ENCODE results near the gene SIX2.

Gene SIX2

DNA sequence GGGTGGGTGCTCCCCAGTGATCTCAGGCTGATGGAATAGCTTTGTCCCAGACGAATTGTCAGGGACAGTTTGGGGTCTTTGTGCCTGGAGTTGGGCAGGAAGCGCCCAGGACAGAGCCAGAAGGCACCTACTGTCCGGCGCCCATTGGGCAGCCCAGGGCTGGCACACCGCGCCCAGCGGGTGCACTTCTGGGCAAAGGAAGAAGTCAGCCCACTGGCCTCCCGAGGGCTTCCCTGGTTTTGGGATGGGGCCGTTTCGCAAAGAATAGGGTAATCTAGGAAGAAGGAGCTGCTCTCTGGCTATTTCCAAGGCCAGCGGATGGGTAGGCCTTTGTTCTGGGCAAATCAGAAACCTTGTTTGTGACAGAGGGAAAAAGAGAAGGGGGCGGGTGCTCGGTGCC is 3.5 kb upstream of the SIX2 start:
- TF ChIP-seq, protein P1, sequence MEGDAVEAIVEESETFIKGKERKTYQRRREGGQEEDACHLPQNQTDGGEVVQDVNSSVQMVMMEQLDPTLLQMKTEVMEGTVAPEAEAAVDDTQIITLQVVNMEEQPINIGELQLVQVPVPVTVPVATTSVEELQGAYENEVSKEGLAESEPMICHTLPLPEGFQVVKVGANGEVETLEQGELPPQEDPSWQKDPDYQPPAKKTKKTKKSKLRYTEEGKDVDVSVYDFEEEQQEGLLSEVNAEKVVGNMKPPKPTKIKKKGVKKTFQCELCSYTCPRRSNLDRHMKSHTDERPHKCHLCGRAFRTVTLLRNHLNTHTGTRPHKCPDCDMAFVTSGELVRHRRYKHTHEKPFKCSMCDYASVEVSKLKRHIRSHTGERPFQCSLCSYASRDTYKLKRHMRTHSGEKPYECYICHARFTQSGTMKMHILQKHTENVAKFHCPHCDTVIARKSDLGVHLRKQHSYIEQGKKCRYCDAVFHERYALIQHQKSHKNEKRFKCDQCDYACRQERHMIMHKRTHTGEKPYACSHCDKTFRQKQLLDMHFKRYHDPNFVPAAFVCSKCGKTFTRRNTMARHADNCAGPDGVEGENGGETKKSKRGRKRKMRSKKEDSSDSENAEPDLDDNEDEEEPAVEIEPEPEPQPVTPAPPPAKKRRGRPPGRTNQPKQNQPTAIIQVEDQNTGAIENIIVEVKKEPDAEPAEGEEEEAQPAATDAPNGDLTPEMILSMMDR (IDR thresholded peaks at IDR 0.05; ENCODE audit: insufficient read depth, low read depth, low read length, missing control alignments): no peak
- H3K4me3 ChIP-seq (ENCODE audit: low read depth, low read length): no peak overlapping the region
- DNase-seq (ENCODE audit: low read depth): no peak

DNA sequence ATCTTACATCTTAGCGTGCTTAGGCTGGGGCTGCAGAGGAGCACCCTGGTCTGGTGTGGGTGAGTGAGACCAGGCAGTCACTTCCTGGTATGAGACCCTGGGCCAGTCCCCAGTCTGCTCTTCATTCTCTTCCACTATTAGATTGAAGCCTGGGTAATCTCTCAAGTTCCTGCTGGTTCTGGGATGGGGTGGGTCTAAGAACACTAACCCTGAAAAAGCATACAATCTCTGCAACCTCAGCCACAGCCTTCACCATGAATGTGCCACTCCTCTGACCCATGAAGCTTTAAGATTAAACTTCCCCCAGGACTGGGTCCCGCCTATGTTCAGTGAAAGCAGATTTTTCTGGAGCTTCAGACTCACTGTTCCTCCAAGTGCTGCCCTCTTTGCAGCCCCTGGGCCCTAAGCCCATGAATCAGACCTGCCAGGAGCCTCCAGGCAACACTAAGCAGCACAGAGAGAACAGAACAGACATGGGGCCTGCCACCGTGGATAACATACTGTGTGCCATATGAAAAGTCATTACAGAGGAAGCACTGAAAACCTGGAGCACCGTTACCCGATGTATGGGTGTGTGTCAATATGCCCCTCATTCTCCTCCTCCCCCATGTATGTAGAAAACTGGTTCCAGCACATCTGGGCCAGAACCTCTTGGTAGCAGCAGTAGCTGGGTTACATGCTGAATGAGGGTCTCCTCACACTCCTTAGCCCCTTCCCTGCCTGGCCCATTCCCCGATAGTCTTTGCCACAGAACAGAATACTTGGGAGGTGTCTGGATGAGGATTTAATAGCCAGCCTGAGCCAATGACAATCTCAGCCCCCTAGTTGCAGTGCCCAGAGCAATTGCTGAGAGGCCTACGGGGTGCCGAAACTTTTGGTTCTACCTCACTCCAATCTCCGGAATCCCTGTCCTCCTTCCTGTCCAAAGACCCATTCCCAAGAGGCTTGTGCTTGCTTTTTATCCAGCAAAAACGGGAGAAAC is 2.7 kb upstream of the SIX2 start:
- H3K4me3 ChIP-seq (ENCODE audit: low read depth, low read length): no peak overlapping the region
- TF ChIP-seq, protein P1 (IDR thresholded peaks at IDR 0.05; ENCODE audit: insufficient read depth, low read depth, low read length, missing control alignments): no peak
- DNase-seq (ENCODE audit: low read depth): no peak

DNA sequence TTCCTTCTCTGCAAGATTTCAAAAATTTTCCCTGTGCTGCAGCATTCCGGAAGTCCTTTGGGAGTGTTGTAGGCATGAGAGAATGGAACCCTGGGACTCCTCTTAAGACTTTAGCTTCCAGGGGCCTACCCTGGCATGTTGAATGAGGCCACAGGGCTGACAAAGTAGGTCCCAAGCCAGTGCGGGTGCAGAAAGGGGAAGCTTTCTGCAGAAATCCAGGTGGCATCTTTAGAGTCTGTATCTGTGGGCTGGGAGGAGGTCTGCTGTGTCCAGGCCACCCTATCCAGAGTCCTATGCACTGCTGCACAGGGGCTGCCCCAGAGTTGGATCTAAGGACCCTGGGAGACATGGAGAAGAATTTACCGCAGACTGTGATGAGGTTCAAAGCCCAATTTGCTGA is 1.9 kb upstream of the SIX2 start:
- H3K4me3 ChIP-seq (ENCODE audit: low read depth, low read length): no peak overlapping the region
- TF ChIP-seq, protein P1 (IDR thresholded peaks at IDR 0.05; ENCODE audit: insufficient read depth, low read depth, low read length, missing control alignments): no peak

DNA sequence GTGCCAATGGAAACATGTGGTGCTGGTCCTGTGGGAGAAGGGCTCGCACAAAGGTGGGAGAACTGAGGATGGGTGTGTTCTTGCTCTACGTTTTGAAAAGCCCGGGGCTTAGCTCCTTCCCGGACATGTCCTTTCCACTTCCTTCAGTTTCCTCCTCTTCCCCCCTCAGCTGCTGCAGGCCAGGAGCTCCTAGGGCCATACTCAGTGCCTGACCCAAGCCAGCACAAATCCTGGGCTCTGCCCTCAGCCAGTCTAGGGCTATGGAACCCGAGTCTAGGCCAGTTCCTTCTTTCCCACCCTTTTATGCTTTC is 1.4 kb upstream of the SIX2 start:
- TF ChIP-seq, protein P1 (IDR thresholded peaks at IDR 0.05; ENCODE audit: insufficient read depth, low read depth, low read length, missing control alignments): no peak
- DNase-seq (ENCODE audit: low read depth): no peak
- no peak overlapping the region for H3K4me3 ChIP-seq (ENCODE audit: low read depth, low read length)

More for the DNA sequence above, 1.9 kb upstream of the SIX2 start:
- DNase-seq (ENCODE audit: low read depth): no peak

DNA sequence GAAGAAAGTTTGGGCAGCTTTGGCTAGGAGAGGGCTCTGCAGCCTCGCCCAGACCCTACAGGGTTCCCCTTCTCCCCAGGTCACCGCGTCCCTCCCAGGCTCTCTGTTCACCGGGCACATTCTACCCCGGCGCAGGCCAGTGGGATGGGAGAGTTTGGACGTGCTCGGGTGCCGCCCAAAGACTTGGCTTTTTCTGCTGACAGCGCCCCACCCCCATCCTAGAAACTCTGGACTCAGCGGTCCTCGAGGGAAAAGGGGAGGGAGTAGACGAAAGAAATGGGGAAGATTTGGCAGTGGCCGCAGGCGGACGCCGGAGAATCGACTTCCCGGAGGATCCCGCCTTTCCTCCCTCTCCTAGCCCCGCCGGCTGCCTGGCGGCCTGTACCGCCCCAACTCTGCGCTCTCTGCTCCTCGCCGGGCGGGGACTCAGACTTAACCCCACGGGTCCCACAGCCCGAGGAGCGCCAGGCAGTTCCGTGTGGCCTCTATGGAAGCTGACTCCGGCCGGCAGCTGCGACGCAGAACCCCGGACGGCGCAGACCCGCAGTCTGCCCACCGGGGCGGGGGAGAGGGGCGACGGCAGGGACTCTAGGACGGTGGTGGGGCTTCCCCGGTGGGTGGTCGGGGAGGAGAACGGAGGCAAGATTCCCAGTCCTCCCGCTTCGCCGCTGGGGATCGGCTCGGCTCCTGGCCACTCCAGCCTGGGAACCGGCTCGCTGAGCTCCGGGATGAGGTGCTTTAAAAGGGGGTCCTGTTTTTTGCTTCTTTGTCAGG is 863 bp upstream of the SIX2 start:
- TF ChIP-seq, protein P1 (IDR thresholded peaks at IDR 0.05; ENCODE audit: insufficient read depth, low read depth, low read length, missing control alignments): no peak
- DNase-seq (ENCODE audit: low read depth): no peak
- H3K4me3 ChIP-seq (ENCODE audit: low read depth, low read length): no peak overlapping the region

DNA sequence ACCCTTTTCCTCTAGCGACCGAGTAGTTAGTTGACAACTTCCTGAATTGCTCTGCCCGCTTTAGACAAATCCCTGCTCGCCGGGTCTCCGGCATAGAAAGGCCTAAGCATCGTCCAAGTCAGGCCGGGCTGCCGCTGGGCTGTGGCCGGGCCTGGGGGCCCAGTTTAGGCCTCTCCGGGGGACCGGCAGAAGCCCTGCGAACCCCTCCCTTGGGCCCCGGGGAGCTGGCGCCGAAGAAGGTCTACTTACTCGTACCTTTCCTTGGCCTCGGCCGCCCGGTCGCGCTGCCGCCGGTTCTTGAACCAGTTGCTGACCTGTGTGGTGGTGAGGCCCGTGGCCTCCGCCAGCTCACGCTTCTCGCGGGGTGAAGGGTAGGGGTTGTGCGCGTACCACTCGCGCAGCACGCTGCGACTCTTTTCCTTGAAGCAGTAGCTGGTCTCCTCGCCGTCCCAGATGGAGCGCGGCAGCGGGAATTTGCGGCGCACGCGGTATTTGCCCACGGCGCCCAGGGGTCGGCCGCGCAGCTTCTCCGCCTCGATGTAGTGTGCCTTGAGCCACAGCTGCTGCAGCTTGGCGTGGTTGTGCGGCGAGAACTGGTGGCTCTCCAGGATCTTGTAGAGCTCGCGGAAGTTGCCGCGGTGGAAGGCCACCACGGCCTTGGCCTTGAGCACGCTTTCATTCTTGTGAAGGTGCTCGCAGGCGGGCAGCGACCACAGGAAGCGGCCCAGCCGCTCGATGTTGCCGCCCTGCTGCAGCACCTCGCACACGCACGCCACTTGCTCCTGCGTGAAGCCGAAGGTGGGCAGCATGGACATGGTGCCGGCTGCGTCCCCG is 739 bp downstream of the SIX2 start:
- TF ChIP-seq, protein P1 (IDR thresholded peaks at IDR 0.05; ENCODE audit: insufficient read depth, low read depth, low read length, missing control alignments): no peak
- H3K4me3 ChIP-seq (ENCODE audit: low read depth, low read length): no peak overlapping the region
- DNase-seq (ENCODE audit: low read depth): peak; percentile 24

All from GM12865 (cell line).